Erythroblast (primary cell): ENCODE measurements around the gene OR6Q1.

Experiments
- GATA1 ChIP-seq: IDR thresholded peaks from 2 replicates; pipeline ENCODE4 v1.6.1; 2011; ENCODE audit warnings: low read depth, mild to moderate bottlenecking, control low read depth, low read length, moderate library complexity
- POLR2A ChIP-seq: IDR thresholded peaks from 2 replicates; pipeline ENCODE4 v1.6.1; 2011; ENCODE audit warnings: mild to moderate bottlenecking, low read length

GRCh38 chr11:58059007-58059350, 28.2 kb downstream of the OR6Q1 start:
- TF ChIP-seq POLR2A (no peak), GATA1 (no peak)
